SH-SY5Y (cell line): ENCODE results near the gene HOXA6.

Experiments
- GATA2 ChIP-seq: IDR thresholded peaks from 2 replicates; pipeline ENCODE4 v1.6.1; 2011; ENCODE audit warnings: mild to moderate bottlenecking, low read depth, low read length
- GATA3 ChIP-seq: IDR thresholded peaks from 2 replicates; pipeline ENCODE4 v1.6.1; 2011; ENCODE audit warnings: low read depth, mild to moderate bottlenecking, low read length, moderate library complexity

- TF ChIP-seq GATA2, result no peak
- TF ChIP-seq GATA3, result no peak
Measured at GRCh38 chr7:27177795-27178320, 30.3 kb upstream of the HOXA6 start.
